Measurements from ENCODE around the gene NDUFB6. TPM values are rescaled to one million over a fixed set of nuclear protein-coding genes. Genes with fewer than 3 reads are reported as not detected.
"Not testable (repeated sequence)": the region's sequence is repeated elsewhere in the genome, so short reads cannot be mapped to it uniquely, and the experiment has no call there.

Gene NDUFB6
- total and polyA plus RNA-seq, 2 experiments from 2014 or later: 73.7 to 122 TPM

DNA sequence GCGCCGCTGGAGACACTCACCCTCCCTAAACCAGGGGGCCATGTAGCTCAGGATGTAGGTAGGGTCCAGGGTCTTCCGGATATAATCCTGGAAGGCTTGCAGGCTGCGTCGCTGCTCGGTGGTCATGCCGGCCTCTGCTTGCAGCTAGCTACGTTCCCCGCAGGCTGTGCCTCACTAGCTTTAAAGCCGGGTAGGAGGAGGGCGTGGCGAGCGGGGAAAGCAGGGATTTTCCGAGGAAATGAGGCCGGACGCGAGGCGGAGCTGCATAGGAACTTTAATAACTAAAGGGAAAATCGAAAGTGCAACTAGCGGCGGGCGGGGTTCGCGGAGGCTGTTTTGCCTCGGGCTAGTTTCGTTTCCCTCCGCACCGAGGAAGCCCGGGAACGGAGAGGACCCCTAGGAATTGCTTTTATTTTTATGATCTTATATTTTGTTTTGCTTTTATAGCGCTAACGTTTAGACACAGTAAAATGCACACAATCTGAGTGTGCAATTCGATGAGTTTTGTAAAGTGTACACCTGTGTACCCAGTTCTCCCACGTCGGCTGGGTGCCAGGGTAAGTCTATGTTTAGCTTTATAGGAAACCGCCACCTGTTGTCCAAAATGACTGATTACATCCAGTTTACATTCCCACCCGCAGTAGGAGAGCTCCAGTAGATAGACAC, 46.8 kb downstream of the NDUFB6 start, which contains the start of gene RIGI:
Gene RIGI (minus strand): TSS at position 156 of the 666 bp plus-strand sequence. CDS start 30 bp downstream, at position 126.
- Histone ChIP-seq H3K27me3 (no peaks in the 10 kb centered on the region), H3K79me2 (peaks cover 13% of the 10 kb centered on the region), H3K36me3 (replicated peaks; ENCODE audit: insufficient read depth, low read depth) (no peaks in the 10 kb centered on the region), H2AFZ (peak within 1 kb of the TSS; percentile 77), H3K9me3 (ENCODE audit: low read depth) (no peaks in the 10 kb centered on the region), H3K9me2 (replicated peaks; ENCODE audit: insufficient read depth) (no peaks in the 10 kb centered on the region), H3K4me1 (ENCODE audit: insufficient read depth) (peaks cover 11% of the 10 kb centered on the region), H3K27ac (peak within 1 kb of the TSS; percentile 82), H3K4me3 (peak within 1 kb of the TSS; percentile 92), H3K4me2 (peak within 1 kb of the TSS; percentile 90), H4K20me1 (ENCODE audit: insufficient read depth, poor library complexity, severe bottlenecking) (no peaks in the 10 kb centered on the region)
- no peak for TF ChIP-seq EZH2 (IDR thresholded peaks at IDR 0.05; ENCODE audit: borderline replicate concordance)
- TF ChIP-seq, protein P1, sequence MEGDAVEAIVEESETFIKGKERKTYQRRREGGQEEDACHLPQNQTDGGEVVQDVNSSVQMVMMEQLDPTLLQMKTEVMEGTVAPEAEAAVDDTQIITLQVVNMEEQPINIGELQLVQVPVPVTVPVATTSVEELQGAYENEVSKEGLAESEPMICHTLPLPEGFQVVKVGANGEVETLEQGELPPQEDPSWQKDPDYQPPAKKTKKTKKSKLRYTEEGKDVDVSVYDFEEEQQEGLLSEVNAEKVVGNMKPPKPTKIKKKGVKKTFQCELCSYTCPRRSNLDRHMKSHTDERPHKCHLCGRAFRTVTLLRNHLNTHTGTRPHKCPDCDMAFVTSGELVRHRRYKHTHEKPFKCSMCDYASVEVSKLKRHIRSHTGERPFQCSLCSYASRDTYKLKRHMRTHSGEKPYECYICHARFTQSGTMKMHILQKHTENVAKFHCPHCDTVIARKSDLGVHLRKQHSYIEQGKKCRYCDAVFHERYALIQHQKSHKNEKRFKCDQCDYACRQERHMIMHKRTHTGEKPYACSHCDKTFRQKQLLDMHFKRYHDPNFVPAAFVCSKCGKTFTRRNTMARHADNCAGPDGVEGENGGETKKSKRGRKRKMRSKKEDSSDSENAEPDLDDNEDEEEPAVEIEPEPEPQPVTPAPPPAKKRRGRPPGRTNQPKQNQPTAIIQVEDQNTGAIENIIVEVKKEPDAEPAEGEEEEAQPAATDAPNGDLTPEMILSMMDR (IDR thresholded peaks at IDR 0.05; ENCODE audit: poor library complexity): peak; percentile 56
- WGBS (ENCODE audit: low lambda C conversion rate, missing lambda C conversion rate): 1% methylated on average over 37 of the region's 37 CpGs
- peak; percentile 94 for DNase-seq (ENCODE audit: low spot score)

DNA sequence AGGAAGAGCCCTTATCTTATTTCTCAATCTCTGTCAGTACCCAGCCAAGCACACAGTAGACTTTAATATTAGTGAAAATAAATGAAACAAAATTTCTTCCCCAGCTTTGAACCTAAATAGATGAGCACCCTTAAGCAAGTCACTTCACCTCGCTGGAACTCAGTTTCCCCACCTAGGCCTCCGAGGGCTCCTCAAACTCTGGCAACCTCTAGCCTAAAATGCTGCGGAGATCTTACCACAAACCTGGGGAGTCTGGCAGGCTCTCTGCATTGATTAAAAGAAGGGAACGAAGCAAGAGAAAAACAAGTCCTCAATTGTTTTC, 47.3 kb downstream of the NDUFB6 start:
- H3K27ac ChIP-seq: peak overlapping the region; percentile 82
- peak overlapping the region; percentile 90 for H3K4me2 ChIP-seq
- peak overlapping the region; percentile 77 for H2AFZ ChIP-seq
- H3K9me2 ChIP-seq (replicated peaks; ENCODE audit: insufficient read depth): no peaks in the 10 kb centered on the region
- H3K27me3 ChIP-seq: no peaks in the 10 kb centered on the region
- no peaks in the 10 kb centered on the region for H3K36me3 ChIP-seq (replicated peaks; ENCODE audit: insufficient read depth, low read depth)
- no peaks in the 10 kb centered on the region for H3K9me3 ChIP-seq (ENCODE audit: low read depth)
- peaks cover 14% of the 10 kb centered on the region for H3K79me2 ChIP-seq
- TF ChIP-seq, protein P1 (IDR thresholded peaks at IDR 0.05; ENCODE audit: poor library complexity): no peak
- TF ChIP-seq EZH2phosphoT487 (IDR thresholded peaks at IDR 0.05; ENCODE audit: low read depth, severe bottlenecking, unreplicated experiment): no peak
- no peak for TF ChIP-seq EZH2 (IDR thresholded peaks at IDR 0.05; ENCODE audit: borderline replicate concordance)
- H4K20me1 ChIP-seq (ENCODE audit: insufficient read depth, poor library complexity, severe bottlenecking): no peaks in the 10 kb centered on the region
- WGBS (ENCODE audit: low lambda C conversion rate, missing lambda C conversion rate): 22% methylated on average over 4 of the region's 4 CpGs
- H3K4me1 ChIP-seq (ENCODE audit: insufficient read depth): peaks cover 11% of the 10 kb centered on the region
- no peak for DNase-seq (ENCODE audit: low spot score)
- peak overlapping the region; percentile 92 for H3K4me3 ChIP-seq

DNA sequence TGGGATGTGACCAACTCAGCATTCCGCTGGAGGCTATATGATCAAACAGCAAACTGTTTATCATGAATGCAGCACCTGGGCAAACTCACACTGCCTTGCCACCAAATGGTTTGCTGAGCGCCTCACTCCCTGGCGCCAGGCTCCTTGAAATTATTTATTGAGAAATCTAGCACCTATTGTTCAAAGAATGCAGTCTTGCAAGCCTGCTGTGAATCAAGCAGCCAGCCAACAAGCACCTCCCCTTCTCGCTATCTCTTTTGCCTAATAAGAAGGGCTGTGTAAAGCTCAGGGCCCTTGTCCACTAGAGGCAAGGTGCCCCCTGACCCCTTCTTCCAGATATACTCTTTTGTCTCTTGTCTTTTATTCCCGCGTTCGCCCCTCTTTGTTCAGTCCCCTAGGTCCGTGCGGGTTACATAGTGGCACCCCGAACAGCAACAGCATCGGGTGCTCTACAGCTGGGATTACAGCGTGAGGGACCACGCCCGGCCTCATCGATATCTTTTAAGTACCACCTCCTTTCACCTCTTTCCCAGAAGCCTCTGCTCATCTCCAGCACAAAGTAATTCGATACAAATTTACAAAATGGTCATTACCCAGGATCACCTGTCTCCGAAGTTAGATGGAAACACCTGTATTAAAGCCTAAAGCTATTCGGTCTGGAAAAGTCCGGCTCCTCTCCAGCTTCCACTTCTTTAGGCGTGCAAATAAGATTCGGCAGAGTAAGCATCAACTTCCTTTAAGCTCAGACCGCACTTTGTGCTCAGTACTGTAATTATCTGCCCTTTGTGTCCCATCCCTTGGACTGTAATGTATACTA, 47.9 kb downstream of the NDUFB6 start:
- peak overlapping the region; percentile 77 for H2AFZ ChIP-seq
- peak overlapping the region; percentile 82 for H3K27ac ChIP-seq
- H4K20me1 ChIP-seq (ENCODE audit: insufficient read depth, poor library complexity, severe bottlenecking): no peaks in the 10 kb centered on the region
- TF ChIP-seq, protein P1 (IDR thresholded peaks at IDR 0.05; ENCODE audit: poor library complexity): no peak
- no peak for TF ChIP-seq EZH2phosphoT487 (IDR thresholded peaks at IDR 0.05; ENCODE audit: low read depth, severe bottlenecking, unreplicated experiment)
- TF ChIP-seq EZH2 (IDR thresholded peaks at IDR 0.05; ENCODE audit: borderline replicate concordance): no peak
- no peaks in the 10 kb centered on the region for H3K9me2 ChIP-seq (replicated peaks; ENCODE audit: insufficient read depth)
- H3K4me1 ChIP-seq (ENCODE audit: insufficient read depth): peaks cover 11% of the 10 kb centered on the region
- peak overlapping the region; percentile 90 for H3K4me2 ChIP-seq
- peaks cover 14% of the 10 kb centered on the region for H3K79me2 ChIP-seq
- no peaks in the 10 kb centered on the region for H3K9me3 ChIP-seq (ENCODE audit: low read depth)
- peak; percentile 19 for DNase-seq (ENCODE audit: low spot score)
- peak overlapping the region; percentile 92 for H3K4me3 ChIP-seq
- no peaks in the 10 kb centered on the region for H3K27me3 ChIP-seq
- WGBS (ENCODE audit: low lambda C conversion rate, missing lambda C conversion rate): 80% methylated on average over 22 of the region's 22 CpGs
- H3K36me3 ChIP-seq (replicated peaks; ENCODE audit: insufficient read depth, low read depth): no peaks in the 10 kb centered on the region

DNA sequence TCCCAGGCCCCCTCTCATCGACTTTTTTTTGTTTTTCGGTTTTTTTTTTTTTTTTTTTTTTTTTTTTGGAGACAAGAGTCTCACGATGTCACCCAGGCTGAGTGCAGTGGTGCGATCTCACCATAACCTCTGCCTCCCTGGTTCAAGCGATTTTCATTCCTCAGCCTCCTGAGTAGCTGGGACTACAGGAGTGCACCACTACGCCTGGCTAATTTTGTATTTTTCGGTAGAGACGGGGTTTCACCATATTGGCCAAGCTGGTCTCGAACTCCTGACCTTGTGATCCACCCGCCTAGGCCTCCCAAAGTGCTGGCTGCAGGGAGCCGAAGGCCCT, 48.4 kb downstream of the NDUFB6 start:
- Histone ChIP-seq H3K4me2 (peak overlapping the region; percentile 90), H3K79me2 (peaks cover 14% of the 10 kb centered on the region), H3K4me1 (ENCODE audit: insufficient read depth) (peaks cover 11% of the 10 kb centered on the region)
- not testable (repeated sequence) for H3K36me3 ChIP-seq (replicated peaks; ENCODE audit: insufficient read depth, low read depth); H4K20me1 ChIP-seq (ENCODE audit: insufficient read depth, poor library complexity, severe bottlenecking); H3K27ac ChIP-seq; H3K27me3 ChIP-seq; H3K9me2 ChIP-seq (replicated peaks; ENCODE audit: insufficient read depth); H3K9me3 ChIP-seq (ENCODE audit: low read depth); DNase-seq (ENCODE audit: low spot score); H3K4me3 ChIP-seq; H2AFZ ChIP-seq
- 93% methylated on average over 11 of the region's 11 CpGs for WGBS (ENCODE audit: low lambda C conversion rate, missing lambda C conversion rate)

All from hepatocyte (in vitro differentiated cells).